Trophoblast cell (in vitro differentiated cells and primary cell): Measurements from ENCODE around the gene CSMD2.
A peak's percentile ranks its signal among the peaks of the same experiment; 100 is the strongest.

Source experiments
- DNase-seq, 2 donors: peaks; one replicate each; pipeline ENCODE4 v3.0.0-alpha.2; 2016
- H2AFZ ChIP-seq: 2 replicates; pipeline ENCODE4 v1.6.1; 2013; ENCODE audit warnings: low read length, moderate library complexity, mild to moderate bottlenecking; ENCODE audit not compliant: insufficient read depth, poor library complexity
- H2AK5ac ChIP-seq: 2 replicates; pipeline ENCODE4 v1.6.1; 2013; ENCODE audit warnings: mild to moderate bottlenecking, low read length
- H2BK120ac ChIP-seq: 2 replicates; pipeline ENCODE4 v1.6.1; 2013; ENCODE audit warnings: low read length, mild to moderate bottlenecking, moderate library complexity; ENCODE audit not compliant: insufficient read depth, poor library complexity
- H2BK12ac ChIP-seq: 2 replicates; pipeline ENCODE4 v1.6.1; 2013; ENCODE audit warnings: mild to moderate bottlenecking, low read length, moderate library complexity
- H2BK5ac ChIP-seq: 2 replicates; pipeline ENCODE4 v1.6.1; 2013; ENCODE audit warnings: low read length, low read depth, moderate library complexity, mild to moderate bottlenecking; ENCODE audit not compliant: poor library complexity
- H3K14ac ChIP-seq: 2 replicates; pipeline ENCODE4 v1.6.1; 2013; ENCODE audit warnings: mild to moderate bottlenecking, low read length
- H3K18ac ChIP-seq: 2 replicates; pipeline ENCODE4 v1.6.1; 2013; ENCODE audit warnings: mild to moderate bottlenecking, low read length
- H3K23ac ChIP-seq: 2 replicates; pipeline ENCODE4 v1.6.1; 2013; ENCODE audit warnings: low read length
- H3K27ac ChIP-seq: 2 replicates; pipeline ENCODE4 v1.5.1; 2013; ENCODE audit warnings: low read depth, mild to moderate bottlenecking, inconsistent platforms, low read length, moderate library complexity
- H3K27me3 ChIP-seq: 2 replicates; pipeline ENCODE4 v1.6.1; 2013; ENCODE audit warnings: inconsistent platforms, mild to moderate bottlenecking, low read length, moderate library complexity; ENCODE audit not compliant: insufficient read depth
- H3K36me3 ChIP-seq, 2 experiments: 1 replicate in 1 of 2; 2 replicates in 1 of 2; pipeline ENCODE4 v1.6.1; 2013; ENCODE audit warnings: low read length in 2 of 2, mild to moderate bottlenecking in 2 of 2, moderate library complexity in 1 of 2; ENCODE audit not compliant: insufficient read depth in 2 of 2, control insufficient read depth in 1 of 2
- H3K4ac ChIP-seq: 2 replicates; pipeline ENCODE4 v1.6.1; 2013; ENCODE audit warnings: low read depth, mild to moderate bottlenecking, low read length, moderate library complexity
- H3K4me1 ChIP-seq, 2 experiments: 1 replicate in 1 of 2; 2 replicates in 1 of 2; pipeline ENCODE4 v1.6.1; 2013; ENCODE audit warnings: low read length in 2 of 2, mild to moderate bottlenecking in 2 of 2, moderate library complexity in 1 of 2; ENCODE audit not compliant: insufficient read depth in 2 of 2, control insufficient read depth in 1 of 2
- H3K4me2 ChIP-seq: 2 replicates; pipeline ENCODE4 v1.6.1; 2013; ENCODE audit warnings: inconsistent platforms, mild to moderate bottlenecking, low read length, moderate library complexity
- H3K4me3 ChIP-seq: 2 replicates; pipeline ENCODE4 v1.5.1; 2013; ENCODE audit warnings: mild to moderate bottlenecking, low read depth, low read length, inconsistent platforms
- H3K79me1 ChIP-seq: one replicate; pipeline ENCODE4 v1.6.1; 2013; ENCODE audit warnings: low read length
- H3K79me2 ChIP-seq: 2 replicates; pipeline ENCODE4 v1.6.1; 2013; ENCODE audit warnings: low read length, mild to moderate bottlenecking; ENCODE audit not compliant: control insufficient read depth, insufficient read depth, poor library complexity
- H3K9ac ChIP-seq: 2 replicates; pipeline ENCODE4 v1.6.1; 2013; ENCODE audit warnings: mild to moderate bottlenecking, low read length
- H3K9me3 ChIP-seq: 2 replicates; pipeline ENCODE4 v1.6.1; 2013; ENCODE audit warnings: low read depth, mild to moderate bottlenecking, control low read depth, inconsistent platforms, low read length; ENCODE audit not compliant: insufficient read depth
- H4K12ac ChIP-seq: 2 replicates; pipeline ENCODE4 v1.6.1; 2013; ENCODE audit warnings: low read depth, mild to moderate bottlenecking, low read length, moderate library complexity
- H4K8ac ChIP-seq: 2 replicates; pipeline ENCODE4 v1.6.1; 2013; ENCODE audit warnings: low read depth, mild to moderate bottlenecking, low read length, moderate library complexity
- H4K91ac ChIP-seq: one replicate; pipeline ENCODE4 v1.6.1; 2013; ENCODE audit warnings: low read depth, mild to moderate bottlenecking, low read length, moderate library complexity
- WGBS: extraction: QIAGEN DNeasy Blood & Tissue Kit; methylation state at CpG from one replicate; pipeline ENCODE4 v1.1.7; 2013; ENCODE audit warnings: missing lambda C conversion rate; ENCODE audit not compliant: insufficient read length, insufficient coverage; ENCODE audit errors: extremely low coverage; 5-methylcytosine and 5-hydroxymethylcytosine counted together

The CSMD2 gene

DNA sequence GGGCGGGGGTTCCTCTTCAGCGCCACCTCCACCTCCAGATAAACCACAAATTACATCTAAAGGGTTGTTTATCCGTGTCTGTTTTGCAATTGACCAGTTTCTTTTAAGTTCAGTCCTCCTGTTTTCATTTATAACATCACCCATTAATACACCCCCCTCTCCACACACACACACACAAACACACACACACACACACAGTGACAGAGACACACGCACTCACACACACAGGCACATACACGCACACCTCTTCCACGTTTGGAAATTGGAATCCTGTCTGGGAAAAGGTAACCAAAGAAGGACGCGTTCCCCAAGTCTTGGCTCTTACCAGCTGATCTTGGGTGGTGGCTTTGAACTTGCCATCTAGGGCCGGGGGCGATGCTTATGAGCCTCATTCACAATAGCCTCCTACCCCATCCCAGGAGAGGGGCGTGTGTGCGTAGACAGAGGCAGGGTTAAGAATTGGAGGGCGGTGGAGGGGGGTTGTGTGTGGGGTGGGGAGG, 442 bp upstream of the CSMD2 start:
- peak overlapping the region; percentile 90 for H3K4me2 ChIP-seq
- H3K4ac ChIP-seq: no peak overlapping the region
- no peak for DNase-seq
- no peak overlapping the region for H3K27ac ChIP-seq
- H3K14ac ChIP-seq: no peak overlapping the region
- H3K4me1 ChIP-seq: peaks cover 17% of the 10 kb centered on the region in 2 experiments
- H3K9me3 ChIP-seq: peaks cover 2% of the 10 kb centered on the region
- no peak overlapping the region for H3K9ac ChIP-seq
- H3K27me3 ChIP-seq: peaks cover 42% of the 10 kb centered on the region
- peak overlapping the region; percentile 73 for H3K23ac ChIP-seq
- H4K91ac ChIP-seq: no peak overlapping the region
- H3K4me3 ChIP-seq: no peak overlapping the region
- no peaks in the 10 kb centered on the region for H3K79me2 ChIP-seq
- H2AFZ ChIP-seq: no peak overlapping the region
- H3K79me1 ChIP-seq: no peaks in the 10 kb centered on the region
- no peaks in the 10 kb centered on the region for H3K36me3 ChIP-seq
- H2BK5ac ChIP-seq: no peak overlapping the region
- no peak overlapping the region for H4K8ac ChIP-seq
- H4K12ac ChIP-seq: no peak overlapping the region
- WGBS: no CpG with 5 or more reads among the region's 13 CpGs
- no peak overlapping the region for H2BK120ac ChIP-seq
- no peak overlapping the region for H2BK12ac ChIP-seq
- no peak overlapping the region for H2AK5ac ChIP-seq
- no peak overlapping the region for H3K18ac ChIP-seq

- no peak overlapping the region for H3K9ac ChIP-seq
- WGBS: no CpG with 5 or more reads among the region's 75 CpGs
Measured at GRCh38 chr1:34163792-34164731, 968 bp downstream of the CSMD2 start.

GRCh38 chr1:34162852-34163766, 1.9 kb downstream of the CSMD2 start:
- no peak overlapping the region for H2BK5ac ChIP-seq
- no peak overlapping the region for H3K18ac ChIP-seq
- no peak overlapping the region for H3K4ac ChIP-seq
- H3K36me3 ChIP-seq: no peaks in the 10 kb centered on the region
- H2BK12ac ChIP-seq: no peak overlapping the region
- H3K4me1 ChIP-seq: peaks cover 17% of the 10 kb centered on the region in 2 experiments
- peak overlapping the region; percentile 23 for H2AFZ ChIP-seq
- no peaks in the 10 kb centered on the region for H3K79me1 ChIP-seq
- H3K4me3 ChIP-seq: peak overlapping the region; percentile 50
- no peak overlapping the region for H3K9ac ChIP-seq
- peak; percentile 77 to 87 for DNase-seq
- H2AK5ac ChIP-seq: no peak overlapping the region
- peaks cover 42% of the 10 kb centered on the region for H3K27me3 ChIP-seq
- peak overlapping the region; percentile 70 for H3K4me2 ChIP-seq
- no peak overlapping the region for H3K27ac ChIP-seq
- no peak overlapping the region for H4K12ac ChIP-seq
- H2BK120ac ChIP-seq: no peak overlapping the region
- no peaks in the 10 kb centered on the region for H3K79me2 ChIP-seq
- H4K91ac ChIP-seq: no peak overlapping the region
- no peak overlapping the region for H3K23ac ChIP-seq
- no peak overlapping the region for H4K8ac ChIP-seq
- no peak overlapping the region for H3K14ac ChIP-seq
- no CpG with 5 or more reads among the region's 46 CpGs for WGBS
- peaks cover 2% of the 10 kb centered on the region for H3K9me3 ChIP-seq

More at GRCh38 chr1:34163792-34164731, 968 bp downstream of the CSMD2 start:
- H2AK5ac ChIP-seq: no peak overlapping the region
- peak overlapping the region; percentile 62 for H3K4me3 ChIP-seq
- no peak overlapping the region for H4K8ac ChIP-seq
- H2BK120ac ChIP-seq: no peak overlapping the region
- H2BK12ac ChIP-seq: no peak overlapping the region
- no peak overlapping the region for H2BK5ac ChIP-seq
- no peak overlapping the region for H4K12ac ChIP-seq
- no peaks in the 10 kb centered on the region for H3K79me2 ChIP-seq
- no peak overlapping the region for H3K4ac ChIP-seq
- no peak overlapping the region for H3K23ac ChIP-seq
- no peak for DNase-seq
- no peak overlapping the region for H3K14ac ChIP-seq
- no peak overlapping the region for H3K18ac ChIP-seq
- no peaks in the 10 kb centered on the region for H3K36me3 ChIP-seq
- peaks cover 17% of the 10 kb centered on the region in 2 experiments for H3K4me1 ChIP-seq
- peaks cover 2% of the 10 kb centered on the region for H3K9me3 ChIP-seq
- H3K27me3 ChIP-seq: peaks cover 42% of the 10 kb centered on the region
- H3K27ac ChIP-seq: no peak overlapping the region
- no peak overlapping the region for H4K91ac ChIP-seq
- H3K79me1 ChIP-seq: no peaks in the 10 kb centered on the region
- peak overlapping the region; percentile 90 for H3K4me2 ChIP-seq
- H2AFZ ChIP-seq: no peak overlapping the region

DNA sequence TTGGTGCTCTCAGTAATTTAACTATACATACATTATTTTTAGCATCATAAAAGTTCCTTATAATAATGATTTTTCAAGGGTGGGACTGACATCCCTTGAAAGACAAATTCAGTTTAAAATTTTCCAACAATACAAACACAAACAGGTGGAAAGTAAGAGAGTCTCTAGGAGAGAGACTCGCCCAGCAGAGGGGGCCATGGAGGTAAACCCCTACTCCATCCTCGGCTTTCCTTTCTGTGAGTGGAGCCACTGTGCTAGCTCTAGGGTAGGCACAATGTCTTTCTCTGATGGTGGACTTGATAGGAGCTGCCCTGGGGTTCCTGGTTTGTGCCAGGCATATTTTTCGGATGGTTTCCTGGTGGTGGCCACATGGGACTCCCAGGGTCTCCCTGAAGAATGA, 8.3 kb downstream of the CSMD2 start:
- H3K4me1 ChIP-seq: no peaks in the 10 kb centered on the region
- H3K9ac ChIP-seq: no peak overlapping the region
- H3K4me2 ChIP-seq: no peak overlapping the region
- no peak overlapping the region for H2BK120ac ChIP-seq
- no peak overlapping the region for H3K14ac ChIP-seq
- WGBS: no CpG with 5 or more reads among the region's 3 CpGs
- H3K23ac ChIP-seq: no peak overlapping the region
- no peak overlapping the region for H2BK5ac ChIP-seq
- no peak overlapping the region for H4K12ac ChIP-seq
- H3K27ac ChIP-seq: no peak overlapping the region
- no peaks in the 10 kb centered on the region for H3K27me3 ChIP-seq
- H3K4ac ChIP-seq: no peak overlapping the region
- H3K9me3 ChIP-seq: no peaks in the 10 kb centered on the region
- no peak overlapping the region for H3K18ac ChIP-seq
- H4K8ac ChIP-seq: no peak overlapping the region
- H2AFZ ChIP-seq: no peak overlapping the region
- H2AK5ac ChIP-seq: no peak overlapping the region
- H3K79me1 ChIP-seq: no peaks in the 10 kb centered on the region
- H3K4me3 ChIP-seq: no peak overlapping the region
- no peak overlapping the region for H4K91ac ChIP-seq
- no peak overlapping the region for H2BK12ac ChIP-seq
- H3K79me2 ChIP-seq: no peaks in the 10 kb centered on the region
- DNase-seq: no peak
- H3K36me3 ChIP-seq: no peaks in the 10 kb centered on the region
